ENCODE data around the gene MEN1.
"Not testable (repeated sequence)": the region's sequence is repeated elsewhere in the genome, so short reads cannot be mapped to it uniquely, and the experiment has no call there.

MEN1 gene

GRCh38 chr11:64826062-64826461 is 15.7 kb upstream of the MEN1 start (continued):
- no peak for TF ChIP-seq CREB5 (CRISPR knock-in tag; IDR thresholded peaks at IDR 0.05; ENCODE audit: low read depth)
- TF ChIP-seq ZNF8 (CRISPR knock-in tag; IDR thresholded peaks at IDR 0.05) = no peak
- TF ChIP-seq ZFP30 (CRISPR knock-in tag; IDR thresholded peaks at IDR 0.05) = no peak
- no peak for TF ChIP-seq ZNF70 (CRISPR knock-in tag; IDR thresholded peaks at IDR 0.05)

- ATAC-seq = no peak
- TF ChIP-seq ZFP3 (CRISPR knock-in tag; IDR thresholded peaks at IDR 0.05) = no peak
- TF ChIP-seq ZNF8 (CRISPR knock-in tag; IDR thresholded peaks at IDR 0.05) = no peak
- TF ChIP-seq OSR1 (CRISPR knock-in tag; IDR thresholded peaks at IDR 0.05) = no peak
- TF ChIP-seq ZNF70 (CRISPR knock-in tag; IDR thresholded peaks at IDR 0.05) = no peak
- TF ChIP-seq TCF4 (CRISPR knock-in tag; IDR thresholded peaks at IDR 0.05; ENCODE audit: borderline replicate concordance) = no peak
- no peak for TF ChIP-seq CSDC2 (CRISPR knock-in tag; IDR thresholded peaks at IDR 0.05)
These were observed 13.3 kb upstream of the MEN1 start for GRCh38 chr11:64823568-64824119.

GRCh38 chr11:64817476-64817875 is 7.1 kb upstream of the MEN1 start:
- no peak for TF ChIP-seq CREB5 (CRISPR knock-in tag; IDR thresholded peaks at IDR 0.05; ENCODE audit: low read depth)
- TF ChIP-seq PPARA (CRISPR knock-in tag; IDR thresholded peaks at IDR 0.05; ENCODE audit: borderline replicate concordance) = no peak
- no peak for TF ChIP-seq POU6F1 (CRISPR knock-in tag; IDR thresholded peaks at IDR 0.05; ENCODE audit: borderline replicate concordance, low read depth)
- no peak for TF ChIP-seq TOX (CRISPR knock-in tag; IDR thresholded peaks at IDR 0.05; ENCODE audit: borderline replicate concordance)
- no peak for TF ChIP-seq ARNTL (CRISPR knock-in tag; IDR thresholded peaks at IDR 0.05; ENCODE audit: borderline replicate concordance, low read depth)
- no peak for TF ChIP-seq PATZ1 (CRISPR knock-in tag; IDR thresholded peaks at IDR 0.05; ENCODE audit: borderline replicate concordance)
- no peak for TF ChIP-seq ZNF70 (CRISPR knock-in tag; IDR thresholded peaks at IDR 0.05)
- no peak for TF ChIP-seq SNAI2 (CRISPR knock-in tag; IDR thresholded peaks at IDR 0.05)
- no peak for TF ChIP-seq RARB (CRISPR knock-in tag; IDR thresholded peaks at IDR 0.05)
- ATAC-seq = no peak

- not testable (repeated sequence) for ATAC-seq
These were observed 5.1 kb upstream of the MEN1 start for GRCh38 chr11:64815433-64815832.

- no peak for ATAC-seq
- no peak for TF ChIP-seq ARNTL (CRISPR knock-in tag; IDR thresholded peaks at IDR 0.05; ENCODE audit: borderline replicate concordance, low read depth)
- no peak for TF ChIP-seq GLIS3 (CRISPR knock-in tag; IDR thresholded peaks at IDR 0.05)
- TF ChIP-seq ZFP3 (CRISPR knock-in tag; IDR thresholded peaks at IDR 0.05) = no peak
These were observed 4.4 kb upstream of the MEN1 start for GRCh38 chr11:64814712-64815187.

- ATAC-seq = no peak
- TF ChIP-seq SNAI2 (CRISPR knock-in tag; IDR thresholded peaks at IDR 0.05) (no peak), ZNF70 (CRISPR knock-in tag; IDR thresholded peaks at IDR 0.05) (no peak), CSDC2 (CRISPR knock-in tag; IDR thresholded peaks at IDR 0.05) (no peak), ARNTL (CRISPR knock-in tag; IDR thresholded peaks at IDR 0.05; ENCODE audit: borderline replicate concordance, low read depth) (no peak), ZFP30 (CRISPR knock-in tag; IDR thresholded peaks at IDR 0.05) (no peak), PATZ1 (CRISPR knock-in tag; IDR thresholded peaks at IDR 0.05; ENCODE audit: borderline replicate concordance) (no peak), CSRNP3 (CRISPR knock-in tag; IDR thresholded peaks at IDR 0.05) (no peak), RARB (CRISPR knock-in tag; IDR thresholded peaks at IDR 0.05) (no peak), ISL1 (CRISPR knock-in tag; IDR thresholded peaks at IDR 0.05) (no peak), TSHZ2 (CRISPR knock-in tag; IDR thresholded peaks at IDR 0.05) (no peak)
These were observed 3.5 kb upstream of the MEN1 start for GRCh38 chr11:64813826-64814225.
